Fibroblast of the aortic adventitia (primary cell): ENCODE data around the gene NUP188. TPM values are rescaled to one million over a fixed set of nuclear protein-coding genes. Genes with fewer than 3 reads are reported as not detected.
"Not testable (repeated sequence)": the region's sequence is repeated elsewhere in the genome, so short reads cannot be mapped to it uniquely, and the experiment has no call there.

Source experiments
- DNase-seq: peaks from one replicate; pipeline ENCODE4 v3.0.0-alpha.2; 2010; ENCODE audit warnings: low read depth
- H3K4me3 ChIP-seq: 2 replicates; pipeline ENCODE4 v1.5.1; 2011; ENCODE audit warnings: low read depth, mild to moderate bottlenecking, control low read depth, low read length, moderate library complexity
- CTCF ChIP-seq: IDR thresholded peaks from 2 replicates; pipeline ENCODE4 v1.5.1; 2011; ENCODE audit warnings: mild to moderate bottlenecking, low read length, control low read depth, inconsistent platforms; ENCODE audit not compliant: insufficient read depth
- total RNA-seq: library from RNA; depleted of rRNA; stranded (reverse); fragments of >200 nt; gene quantifications from 2 replicates; pipeline ENCODE4 v1.2.3, GENCODE V29; 2012; ENCODE audit warnings: low replicate concordance

NUP188 gene
- total RNA-seq, 1 donor: 69.1 TPM

GRCh38 chr9:128943832-128944620 is 3.5 kb upstream of the NUP188 start:
- DNase-seq: no peak
- TF ChIP-seq CTCF: no peak
- no peak overlapping the region for H3K4me3 ChIP-seq

GRCh38 chr9:128944966-128945365 is 2.5 kb upstream of the NUP188 start:
- DNase-seq, H3K4me3 ChIP-seq: not testable (repeated sequence)

- H3K4me3 ChIP-seq: peak overlapping the region; percentile 93
- TF ChIP-seq CTCF: no peak
Measured at GRCh38 chr9:128945798-128946501, 1.5 kb upstream of the NUP188 start.

GRCh38 chr9:128946571-128947276 is 775 bp upstream of the NUP188 start:
- TF ChIP-seq CTCF: no peak
- H3K4me3 ChIP-seq: peak overlapping the region; percentile 93
- peak; percentile 28 for DNase-seq

More at GRCh38 chr9:128945798-128946501, 1.5 kb upstream of the NUP188 start:
- DNase-seq: no peak

GRCh38 chr9:128947277-128947526 is 297 bp upstream of the NUP188 start:
- H3K4me3 ChIP-seq: peak overlapping the region; percentile 93
- TF ChIP-seq CTCF: no peak
- no peak for DNase-seq

GRCh38 chr9:128961403-128961802 is 13.9 kb downstream of the NUP188 start:
- not testable (repeated sequence) for H3K4me3 ChIP-seq, DNase-seq

GRCh38 chr9:128969491-128969890 is 22.0 kb downstream of the NUP188 start:
- H3K4me3 ChIP-seq: no peak overlapping the region
- no peak for DNase-seq
- TF ChIP-seq CTCF: no peak

GRCh38 chr9:128972956-128973355 is 25.5 kb downstream of the NUP188 start:
- peak; percentile 53 for DNase-seq
- no peak overlapping the region for H3K4me3 ChIP-seq
- TF ChIP-seq CTCF: no peak
